DMS153 (cell line): ENCODE data around the gene ILRUN.
"Not testable (repeated sequence)": the region's sequence is repeated elsewhere in the genome, so short reads cannot be mapped to it uniquely, and the experiment has no call there.

Source experiments
- DNase-seq: peaks from one replicate; lab custom pipeline; 2025; lab: John Stamatoyannopoulos, UW

The ILRUN gene

GRCh38 chr6:34664256-34664971 lies 32.2 kb downstream of the ILRUN start:
- DNase-seq, result no peak

DNA sequence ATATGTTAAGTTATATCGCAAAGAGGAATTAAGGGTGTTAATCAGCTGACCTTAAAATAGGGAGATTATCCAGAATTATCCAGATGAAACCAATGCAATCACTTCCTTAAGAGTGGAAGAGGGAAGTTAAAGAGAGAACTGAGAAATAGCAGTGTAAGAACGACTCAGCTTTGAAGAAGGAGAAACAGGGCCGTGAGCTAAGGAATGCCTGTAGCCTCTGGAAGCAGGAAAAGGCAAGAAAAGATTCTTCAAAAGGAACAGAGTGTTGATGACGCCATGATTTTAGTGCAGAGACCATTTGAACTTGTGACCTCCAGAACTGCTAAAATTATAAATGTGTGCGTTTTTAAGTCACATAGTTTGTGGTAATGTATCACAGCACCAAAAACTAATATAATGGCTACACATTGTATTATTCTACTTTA lies 32.7 kb downstream of the ILRUN start:
- no peak for DNase-seq

GRCh38 chr6:34663371-34663770 lies 33.2 kb downstream of the ILRUN start:
- no peak for DNase-seq

GRCh38 chr6:34661357-34661756 lies 35.2 kb downstream of the ILRUN start:
- DNase-seq, result no peak

- no peak for DNase-seq
These were observed 37.8 kb downstream of the ILRUN start for GRCh38 chr6:34658605-34659265.

- DNase-seq, result not testable (repeated sequence)
These were observed 38.5 kb downstream of the ILRUN start for GRCh38 chr6:34657979-34658480.

GRCh38 chr6:34657307-34657978 lies 39.1 kb downstream of the ILRUN start:
- DNase-seq, result peak; percentile 55

DNA sequence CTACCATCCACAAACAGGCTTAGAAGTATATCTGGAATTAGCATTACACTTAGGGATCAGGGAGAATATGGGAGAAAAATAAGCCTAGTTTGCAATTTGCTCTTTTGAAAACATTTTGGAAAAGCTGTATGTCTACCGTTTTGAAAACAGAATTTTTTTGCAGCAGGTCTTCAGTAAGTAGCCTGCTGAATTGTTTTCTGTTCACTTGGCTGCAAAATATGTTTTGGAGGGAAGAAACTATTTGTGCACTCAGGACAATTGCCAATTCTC lies 39.6 kb downstream of the ILRUN start:
- DNase-seq, result no peak

GRCh38 chr6:34656378-34657036 lies 40.1 kb downstream of the ILRUN start:
- DNase-seq, result peak; percentile 96

DNA sequence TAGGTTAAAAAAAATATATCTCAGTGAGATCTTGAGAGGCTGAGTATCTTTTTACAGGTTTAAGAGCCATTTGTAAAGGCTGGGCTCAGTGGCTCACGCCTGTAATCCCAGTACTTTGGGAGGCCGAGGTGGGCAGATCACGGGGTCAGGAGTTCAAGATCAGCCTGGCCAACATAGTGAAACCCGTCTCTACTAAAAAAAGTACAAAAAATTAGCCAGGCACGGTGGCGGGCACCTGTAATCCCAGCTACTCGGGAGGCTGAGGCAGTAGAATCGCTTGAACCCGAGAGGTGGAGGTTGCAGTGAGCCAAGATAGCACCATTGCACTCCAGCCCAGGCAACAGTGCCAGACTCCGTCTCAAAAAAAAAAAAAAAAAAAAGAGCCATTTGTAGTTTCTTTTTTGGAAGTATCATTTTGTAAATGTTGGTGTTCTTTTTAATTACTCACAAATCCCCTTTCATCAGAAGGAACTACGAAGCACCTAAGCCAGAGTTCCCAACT lies 40.6 kb downstream of the ILRUN start:
- DNase-seq, result not testable (repeated sequence)

DNA sequence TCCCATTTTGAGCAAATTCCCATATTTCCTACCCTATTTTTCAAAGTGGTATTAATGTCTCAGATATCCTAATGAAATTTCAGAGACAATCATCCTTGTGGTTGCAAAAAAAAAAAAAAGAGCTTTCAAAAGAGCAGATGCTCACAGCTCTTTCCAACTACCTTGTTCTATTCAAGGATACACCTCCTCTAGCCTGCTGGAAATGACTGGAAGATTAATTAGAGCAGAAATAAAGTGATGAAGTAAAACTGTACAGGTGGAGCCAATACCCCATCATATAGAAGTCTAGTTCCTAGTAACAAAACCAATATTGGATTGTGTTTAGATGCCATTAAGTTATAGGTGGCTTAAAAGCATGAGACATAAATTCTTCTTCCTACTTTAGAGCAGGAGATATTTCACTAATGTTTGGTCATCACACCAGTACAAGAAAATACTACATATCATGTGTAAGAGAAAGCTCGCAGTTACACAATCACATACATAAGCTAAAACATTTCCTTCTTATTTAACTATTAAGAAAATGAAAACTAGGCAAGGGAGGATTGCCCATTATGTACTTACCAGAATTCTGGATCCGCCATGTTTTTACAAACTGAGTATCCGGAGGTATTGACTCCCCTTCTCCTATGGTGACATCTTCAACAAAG lies 42.4 kb downstream of the ILRUN start:
- no peak for DNase-seq

- DNase-seq, result no peak
These were observed 44.3 kb downstream of the ILRUN start for GRCh38 chr6:34652263-34652662.

- DNase-seq, result no peak
These were observed 45.7 kb downstream of the ILRUN start for GRCh38 chr6:34650823-34651222.

GRCh38 chr6:34650232-34650631 lies 46.3 kb downstream of the ILRUN start:
- not testable (repeated sequence) for DNase-seq

GRCh38 chr6:34648806-34649205 lies 47.8 kb downstream of the ILRUN start:
- DNase-seq, result no peak
